HG02973 (cell line): ENCODE data around the gene CNTN1.

Experiments used
- ATAC-seq: cut with Tn5 transposase; IDR thresholded peaks from one replicate; pipeline ENCODE4 v1.9.1; 2021; ENCODE audit warnings: moderate library complexity; ENCODE audit not compliant: unreplicated experiment

Gene CNTN1

GRCh38 chr12:41100572-41100971 is 408.3 kb downstream of the CNTN1 start:
- ATAC-seq = no peak

DNA sequence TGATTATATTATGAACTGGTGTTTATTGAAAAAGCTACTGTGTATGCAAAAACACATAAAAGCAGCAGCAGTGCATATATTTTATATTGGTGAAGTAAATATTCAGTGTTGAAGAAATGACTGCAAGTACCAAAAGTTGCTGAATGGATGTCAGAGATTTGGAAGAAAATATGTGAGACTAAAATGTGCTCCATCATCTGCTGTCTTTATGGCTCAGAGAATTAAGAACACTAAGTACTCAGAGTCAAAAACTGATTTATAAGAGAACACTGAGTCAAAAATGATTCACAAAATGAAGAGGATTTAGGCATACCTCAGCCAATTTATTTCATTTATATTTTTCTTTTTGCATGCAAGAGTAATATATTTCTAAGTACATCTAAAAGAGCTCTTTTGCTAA is 409.6 kb downstream of the CNTN1 start:
- no peak for ATAC-seq

GRCh38 chr12:41103614-41104013 is 411.4 kb downstream of the CNTN1 start:
- ATAC-seq = no peak

DNA sequence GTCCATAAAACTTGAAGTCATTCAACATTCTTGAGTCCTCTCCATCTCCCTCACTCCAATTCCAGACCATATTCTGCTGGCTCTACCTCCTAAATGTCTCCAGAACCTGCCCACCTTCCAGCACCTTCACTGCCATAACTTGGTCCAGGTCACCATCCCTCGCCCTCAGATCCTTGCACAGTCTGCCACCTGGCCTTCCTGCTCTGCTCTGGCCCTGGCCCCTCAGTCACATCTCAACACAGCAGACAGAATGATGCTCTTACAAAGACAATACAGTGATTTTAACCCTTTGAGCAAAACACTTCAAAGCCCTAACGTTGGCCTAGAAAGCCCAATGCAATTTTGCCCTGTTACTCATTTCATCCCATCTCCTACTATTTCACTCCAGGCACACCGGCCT is 414.1 kb downstream of the CNTN1 start:
- ATAC-seq = no peak

- no peak for ATAC-seq
Measured at GRCh38 chr12:41108032-41108431, 415.8 kb downstream of the CNTN1 start.

DNA sequence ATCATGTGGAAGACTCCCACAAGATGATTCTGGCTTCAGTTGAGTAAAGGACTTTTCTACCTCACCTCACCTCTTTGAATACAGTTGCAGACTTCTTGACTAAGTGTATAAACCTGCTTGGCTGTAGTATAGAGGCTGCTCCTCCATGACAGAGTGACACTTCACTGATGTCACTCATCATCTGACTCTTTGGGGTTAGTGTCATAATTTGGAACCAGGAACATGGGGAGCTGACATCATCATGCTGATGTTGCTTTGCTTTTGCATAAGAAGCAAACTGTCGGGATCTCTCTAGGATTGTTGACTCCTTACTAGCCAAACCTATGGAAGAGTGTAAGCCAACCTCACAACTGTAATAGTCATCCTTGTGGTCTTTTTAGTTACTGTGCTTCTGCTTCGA is 420.7 kb downstream of the CNTN1 start:
- no peak for ATAC-seq

DNA sequence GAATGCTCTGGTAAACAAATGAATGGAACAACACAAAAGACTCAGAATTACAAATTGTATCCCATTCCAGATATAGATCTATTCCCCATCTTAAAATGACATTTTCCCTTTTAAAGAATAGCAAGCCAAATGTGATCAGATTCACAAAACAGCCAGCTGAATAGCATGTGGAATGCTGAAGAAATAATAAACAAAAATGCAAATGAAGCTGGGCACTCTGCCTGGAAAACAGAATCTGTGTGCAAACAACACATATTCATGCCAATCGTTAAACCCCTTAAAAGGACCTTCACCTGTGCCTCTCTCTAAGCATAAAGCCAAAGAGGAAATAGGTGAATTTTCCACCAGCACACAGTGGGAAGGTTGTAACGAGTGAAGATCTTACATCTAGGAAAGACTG is 428.0 kb downstream of the CNTN1 start:
- ATAC-seq = no peak

GRCh38 chr12:41121374-41121773 is 429.1 kb downstream of the CNTN1 start:
- no peak for ATAC-seq
